SH-SY5Y (cell line): ENCODE results near the gene SUZ12.

Experiments used
- GATA2 ChIP-seq: IDR thresholded peaks from 2 replicates; pipeline ENCODE4 v1.6.1; 2011; ENCODE audit warnings: mild to moderate bottlenecking, low read depth, low read length
- GATA3 ChIP-seq: IDR thresholded peaks from 2 replicates; pipeline ENCODE4 v1.6.1; 2011; ENCODE audit warnings: low read depth, mild to moderate bottlenecking, low read length, moderate library complexity

- no peak for TF ChIP-seq GATA2
- TF ChIP-seq GATA3: no peak
These were observed 73.3 kb downstream of the SUZ12 start for GRCh38 chr17:32010114-32010513.
